PC-3 (cell line): ENCODE measurements around the gene CHML. TPM values are rescaled to one million over a fixed set of nuclear protein-coding genes. Genes with fewer than 3 reads are reported as not detected.

Experiments
- ATAC-seq: fragments of 200-7000 bp; cut with Tn5 transposase; 2 replicates; pipeline ENCODE4 v1.9.1; 2020; ENCODE audit warnings: mild to moderate bottlenecking, moderate library complexity
- BruUV-seq: library from RNA; stranded (reverse); fragments of 400-500 nt; replicated peaks from 2 replicates; lab custom pipeline; 2021; lab: Mats Ljungman, UMichigan
- CTCF ChIA-PET: fragments of 300-600 bp; sonication (Branson Sonifier 250); formaldehyde crosslinking; loops from one replicate; lab custom pipeline; 2022; ENCODE audit warnings: antibody characterized with exemption; lab: Charles Lee
- POLR2A ChIA-PET: fragments of 300-600 bp; sonication (Branson Sonifier 250); formaldehyde crosslinking; loops from one replicate; lab custom pipeline; 2022; ENCODE audit warnings: antibody characterized with exemption; ENCODE audit not compliant: unreplicated experiment; lab: Charles Lee
- DNase-seq: peaks from one replicate; pipeline ENCODE4 v3.0.0-alpha.2; 2015
- H2AFZ ChIP-seq: fragments of 300-600 bp; sonication (generic); 2 replicates; pipeline ENCODE4 v1.6.0; 2016; ENCODE audit warnings: antibody characterized with exemption, low read length
- H3F3A ChIP-seq: fragments of 300-600 bp; sonication (generic); one replicate; pipeline ENCODE4 v1.6.0; 2017; ENCODE audit warnings: antibody characterized with exemption, low read length, control low read depth, mild to moderate bottlenecking; ENCODE audit not compliant: unreplicated experiment
- H3K27ac ChIP-seq: fragments of 300-600 bp; sonication (generic); 2 replicates; pipeline ENCODE4 v1.5.1; 2016; ENCODE audit warnings: mild to moderate bottlenecking, low read length
- H3K27me3 ChIP-seq: fragments of 300-600 bp; sonication (generic); 2 replicates; pipeline ENCODE4 v1.6.1; 2016; ENCODE audit warnings: low read length, mixed read lengths
- H3K36me3 ChIP-seq: fragments of 300-600 bp; sonication (generic); 2 replicates; pipeline ENCODE4 v1.6.1; 2016; ENCODE audit warnings: low read depth, mixed run types, low read length, mixed read lengths
- H3K4me1 ChIP-seq: fragments of 300-600 bp; sonication (generic); 2 replicates; pipeline ENCODE4 v1.5.1; 2016; ENCODE audit warnings: low read length; ENCODE audit not compliant: insufficient read depth
- H3K4me2 ChIP-seq: fragments of 300-600 bp; sonication (generic); 2 replicates; pipeline ENCODE4 v1.6.0; 2016; ENCODE audit warnings: low read length
- H3K4me3 ChIP-seq: fragments of 300-600 bp; sonication (generic); 2 replicates; pipeline ENCODE4 v1.5.1; 2016; ENCODE audit warnings: mild to moderate bottlenecking, low read length, mixed read lengths
- H3K79me2 ChIP-seq: fragments of 300-600 bp; sonication (generic); 2 replicates; pipeline ENCODE4 v1.6.1; 2017; ENCODE audit warnings: low read length, mixed read lengths
- H3K9ac ChIP-seq: fragments of 300-600 bp; sonication (generic); 2 replicates; pipeline ENCODE4 v1.6.0; 2016; ENCODE audit warnings: mild to moderate bottlenecking, low read length
- H3K9me2 ChIP-seq: fragments of 300-600 bp; sonication (generic); replicated peaks from 2 replicates; pipeline ENCODE4 v1.6.1; 2016; ENCODE audit warnings: mixed run types, low read length, mixed read lengths
- H3K9me3 ChIP-seq: fragments of 300-600 bp; sonication (generic); 2 replicates; pipeline ENCODE4 v1.6.1; 2016; ENCODE audit warnings: low read length, mixed read lengths
- H4K20me1 ChIP-seq: fragments of 300-600 bp; sonication (generic); 2 replicates; pipeline ENCODE4 v1.6.1; 2016; ENCODE audit warnings: low read length, mixed read lengths
- EZH2 ChIP-seq: fragments of 300-600 bp; sonication (generic); IDR thresholded peaks from one replicate; pipeline ENCODE4 v1.6.1; 2017; ENCODE audit warnings: antibody characterized with exemption, mild to moderate bottlenecking, low read length; ENCODE audit not compliant: unreplicated experiment
- EZH2phosphoT487 ChIP-seq: fragments of 300-600 bp; sonication (generic); IDR thresholded peaks from 2 replicates; pipeline ENCODE4 v1.6.1; 2018; ENCODE audit warnings: mild to moderate bottlenecking, antibody characterized with exemption, low read length, borderline replicate concordance
- intact Hi-C: fragments of 100-400 bp; cut with micrococcal nuclease; formaldehyde crosslinking; loops from 2 replicates; pipeline ENCODE4 v1.9.0; 2023
- total RNA-seq: library from RNA; depleted of rRNA; stranded (reverse); fragments of >200 nt; gene quantifications from 2 replicates; pipeline ENCODE4 v1.2.3, GENCODE V29; 2014
- TF ChIP-seq, protein P1 (sequence below): fragments of 300-600 bp; sonication (generic); conservative IDR thresholded peaks from 2 replicates; pipeline ENCODE4 v1.5.1; 2017; ENCODE audit warnings: antibody characterized with exemption, low read depth, mild to moderate bottlenecking, low read length

CHML gene
- total RNA-seq, 1 experiment from 2014 or later, result 68.6 TPM

DNA sequence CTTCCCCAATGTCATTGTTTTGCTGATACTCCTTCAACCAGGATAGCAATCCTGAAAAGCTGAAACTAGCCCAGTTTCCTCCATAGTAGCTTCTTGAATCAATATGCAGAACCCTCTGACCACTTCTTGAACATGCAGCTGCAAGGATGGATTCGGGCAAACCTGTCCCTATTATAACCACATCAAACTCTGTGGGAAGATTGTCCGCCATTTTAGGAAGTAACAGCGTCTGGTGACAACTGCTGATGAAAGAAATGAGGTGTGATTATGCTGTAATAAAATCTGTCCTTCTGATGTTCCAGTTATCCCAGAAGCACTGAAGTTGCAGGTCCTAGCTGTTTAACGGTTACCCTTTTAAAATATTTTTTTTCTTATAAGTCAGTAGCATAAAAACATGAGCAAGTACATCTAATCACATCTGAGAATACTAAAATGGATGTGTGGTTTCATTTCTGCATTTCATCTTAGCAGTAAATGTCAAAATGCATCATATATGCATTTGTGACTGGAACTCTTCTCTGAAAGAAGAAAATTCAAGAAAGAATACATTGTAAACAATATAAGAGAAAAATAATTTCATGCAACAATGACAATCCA, 4.5 kb downstream of the CHML start:
- POLR2A ChIA-PET, result no interaction called here
- BruUV-seq, result no TSS peak
- no peak overlapping the region for H3K4me2 ChIP-seq

DNA sequence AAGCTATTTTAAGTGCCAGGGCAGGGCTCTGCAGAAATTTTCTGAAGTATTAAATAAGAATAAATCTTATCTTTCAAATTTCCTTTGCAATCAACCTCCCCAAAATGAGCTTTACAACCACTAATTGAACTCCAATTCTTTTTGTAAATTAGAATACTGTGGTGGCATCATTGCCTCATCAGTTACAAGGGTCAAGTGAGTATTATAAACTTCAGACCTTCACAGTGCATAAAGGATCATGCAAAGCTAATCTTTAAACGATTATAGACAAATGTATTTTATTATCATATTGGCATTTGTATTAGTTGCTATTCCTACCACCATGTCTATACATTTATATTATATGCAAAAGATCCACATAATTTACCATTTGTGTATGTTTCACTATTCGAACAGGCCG, 7.2 kb downstream of the CHML start:
- Histone ChIP-seq H3K27me3 (no peaks in the 10 kb centered on the region), H3K27ac (no peak overlapping the region), H3K9me2 (no peaks in the 10 kb centered on the region), H4K20me1 (peaks cover 22% of the 10 kb centered on the region), H3K4me2 (no peak overlapping the region), H3K36me3 (peaks cover 31% of the 10 kb centered on the region), H2AFZ (no peak overlapping the region), H3K4me1 (peaks cover 21% of the 10 kb centered on the region), H3F3A (no peaks in the 10 kb centered on the region), H3K4me3 (no peak overlapping the region), H3K9ac (no peak overlapping the region), H3K9me3 (no peaks in the 10 kb centered on the region), H3K79me2 (peaks cover 65% of the 10 kb centered on the region)
- intact Hi-C loops, result no loop called here
- BruUV-seq, result no TSS peak
- ChIA-PET POLR2A (no interaction called here), CTCF (interaction anchor here (0.6 kb wide), 1 partner anchor 123 kb away, joined by 3 read pairs; no protein-coding TSS in a partner anchor)
- no peak for DNase-seq
- no peak for ATAC-seq
- TF ChIP-seq, protein P1, sequence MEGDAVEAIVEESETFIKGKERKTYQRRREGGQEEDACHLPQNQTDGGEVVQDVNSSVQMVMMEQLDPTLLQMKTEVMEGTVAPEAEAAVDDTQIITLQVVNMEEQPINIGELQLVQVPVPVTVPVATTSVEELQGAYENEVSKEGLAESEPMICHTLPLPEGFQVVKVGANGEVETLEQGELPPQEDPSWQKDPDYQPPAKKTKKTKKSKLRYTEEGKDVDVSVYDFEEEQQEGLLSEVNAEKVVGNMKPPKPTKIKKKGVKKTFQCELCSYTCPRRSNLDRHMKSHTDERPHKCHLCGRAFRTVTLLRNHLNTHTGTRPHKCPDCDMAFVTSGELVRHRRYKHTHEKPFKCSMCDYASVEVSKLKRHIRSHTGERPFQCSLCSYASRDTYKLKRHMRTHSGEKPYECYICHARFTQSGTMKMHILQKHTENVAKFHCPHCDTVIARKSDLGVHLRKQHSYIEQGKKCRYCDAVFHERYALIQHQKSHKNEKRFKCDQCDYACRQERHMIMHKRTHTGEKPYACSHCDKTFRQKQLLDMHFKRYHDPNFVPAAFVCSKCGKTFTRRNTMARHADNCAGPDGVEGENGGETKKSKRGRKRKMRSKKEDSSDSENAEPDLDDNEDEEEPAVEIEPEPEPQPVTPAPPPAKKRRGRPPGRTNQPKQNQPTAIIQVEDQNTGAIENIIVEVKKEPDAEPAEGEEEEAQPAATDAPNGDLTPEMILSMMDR, result no peak
- TF ChIP-seq EZH2phosphoT487 (no peak), EZH2 (no peak)

More for the DNA sequence above, 4.5 kb downstream of the CHML start:
- Histone ChIP-seq H3K79me2 (peaks cover 77% of the 10 kb centered on the region), H3K27me3 (no peaks in the 10 kb centered on the region), H3K9me2 (no peaks in the 10 kb centered on the region), H3K36me3 (peaks cover 31% of the 10 kb centered on the region), H3K4me1 (peaks cover 30% of the 10 kb centered on the region), H4K20me1 (peaks cover 34% of the 10 kb centered on the region), H3F3A (no peaks in the 10 kb centered on the region), H2AFZ (no peak overlapping the region), H3K4me3 (no peak overlapping the region), H3K9ac (no peak overlapping the region), H3K27ac (no peak overlapping the region), H3K9me3 (no peaks in the 10 kb centered on the region)
- no peak for ATAC-seq
- no peak for DNase-seq
- intact Hi-C loops, result no loop called here
- TF ChIP-seq EZH2phosphoT487 (no peak), EZH2 (no peak)
- TF ChIP-seq, protein P1, result no peak
- CTCF ChIA-PET, result no interaction called here

DNA sequence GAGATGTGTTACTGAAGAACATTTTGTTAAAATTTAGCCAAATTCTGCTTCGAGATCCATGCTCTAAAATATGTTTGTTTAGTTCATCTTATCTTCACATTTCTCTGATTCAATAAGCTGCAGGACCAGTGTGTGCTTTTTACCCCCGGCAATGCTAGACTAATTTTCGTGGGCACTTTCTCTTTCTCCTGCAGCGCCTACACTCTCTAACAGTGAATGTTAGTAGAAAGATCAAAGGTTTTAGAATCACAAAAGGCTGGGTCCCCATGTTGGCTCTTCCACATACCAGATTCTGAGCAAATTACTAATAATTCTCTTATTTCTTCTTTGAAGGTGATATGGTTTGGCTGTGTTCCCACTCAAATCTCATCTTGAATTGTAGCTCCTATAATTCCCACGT, 8.5 kb downstream of the CHML start:
- no peaks in the 10 kb centered on the region for H3K9me3 ChIP-seq
- H3F3A ChIP-seq, result no peaks in the 10 kb centered on the region
- peaks cover 9% of the 10 kb centered on the region for H4K20me1 ChIP-seq
- H3K79me2 ChIP-seq, result peaks cover 52% of the 10 kb centered on the region
- no peak for ATAC-seq
- no peak for TF ChIP-seq EZH2phosphoT487
- TF ChIP-seq, protein P1, result no peak
- TF ChIP-seq EZH2, result no peak
- ChIA-PET CTCF (no interaction called here), POLR2A (no interaction called here)
- no peak overlapping the region for H2AFZ ChIP-seq
- no TSS peak for BruUV-seq
- DNase-seq, result no peak
- no peaks in the 10 kb centered on the region for H3K9me2 ChIP-seq
- no peak overlapping the region for H3K9ac ChIP-seq
- H3K27me3 ChIP-seq, result no peaks in the 10 kb centered on the region
- no peak overlapping the region for H3K4me2 ChIP-seq
- intact Hi-C loops, result no loop called here
- H3K27ac ChIP-seq, result no peak overlapping the region
- peaks cover 31% of the 10 kb centered on the region for H3K36me3 ChIP-seq
- H3K4me3 ChIP-seq, result no peak overlapping the region
- peaks cover 16% of the 10 kb centered on the region for H3K4me1 ChIP-seq
